Liver (tissue), 3 donors: ENCODE measurements around the gene FAM13A.

ENCODE experiments used
- ATF3 ChIP-seq: IDR thresholded peaks from 2 replicates; pipeline ENCODE4 v1.6.1; 2016; ENCODE audit warnings: antibody characterized with exemption
- CTCF ChIP-seq: fragments of 150-350 bp; IDR thresholded peaks from 2 replicates; pipeline ENCODE4 v1.5.1; 2017; ENCODE audit warnings: improper control_type of control experiment, low read depth, low read length; ENCODE audit not compliant: missing input control
- EGR1 ChIP-seq, 2 donors: IDR thresholded peaks; 2 replicates each; pipeline ENCODE4 v1.6.1; 2016 to 2018; ENCODE audit warnings: antibody characterized with exemption in 2 of 2, low read depth in 2 of 2
- FOXA2 ChIP-seq: IDR thresholded peaks from 2 replicates; pipeline ENCODE4 v1.6.1; 2016; ENCODE audit warnings: antibody characterized with exemption
- GABPA ChIP-seq, 2 donors: IDR thresholded peaks in 1 of 2; conservative IDR thresholded peaks in 1 of 2; 2 replicates each; pipeline ENCODE4 v1.6.1; 2016; ENCODE audit warnings: antibody characterized with exemption in 2 of 2, mild to moderate bottlenecking in 1 of 2, moderate library complexity in 1 of 2
- MAX ChIP-seq: IDR thresholded peaks from 2 replicates; pipeline ENCODE4 v1.6.1; 2016; ENCODE audit warnings: antibody characterized with exemption
- NR2F2 ChIP-seq: IDR thresholded peaks from 2 replicates; pipeline ENCODE4 v1.6.1; 2016; ENCODE audit warnings: antibody characterized with exemption
- RAD21 ChIP-seq, 2 donors: IDR thresholded peaks; 2 replicates each; pipeline ENCODE4 v1.6.1; 2016; ENCODE audit warnings: antibody characterized with exemption in 2 of 2, mild to moderate bottlenecking in 2 of 2
- REST ChIP-seq: IDR thresholded peaks from 2 replicates; pipeline ENCODE4 v1.6.1; 2016; ENCODE audit warnings: antibody characterized with exemption, mild to moderate bottlenecking
- RXRA ChIP-seq, 2 donors: IDR thresholded peaks; 2 replicates each; pipeline ENCODE4 v1.6.1; 2017 to 2018; ENCODE audit warnings: antibody characterized with exemption in 2 of 2, mild to moderate bottlenecking in 1 of 2
- SP1 ChIP-seq: IDR thresholded peaks from 2 replicates; pipeline ENCODE4 v1.6.1; 2018; ENCODE audit warnings: antibody characterized with exemption, mild to moderate bottlenecking
- YY1 ChIP-seq: IDR thresholded peaks from 2 replicates; pipeline ENCODE4 v1.6.1; 2016; ENCODE audit warnings: antibody characterized with exemption, mild to moderate bottlenecking
- donor health status: healthy.
- donor health status: healthy.

- TF ChIP-seq CTCF (peak; percentile 83), ATF3 (no peak), YY1 (peak; percentile 35), REST (no peak), RXRA (IDR thresholded peaks at IDR 0.05) (peak in 1 of 2 donors; percentile 21), EGR1 (IDR thresholded peaks at IDR 0.05; ENCODE audit: low read depth in 2 of 2) (no peak), SP1 (no peak), FOXA2 (no peak), MAX (no peak), NR2F2 (no peak), RAD21 (IDR thresholded peaks at IDR 0.05) (peak; percentile 97), GABPA (IDR thresholded peaks at IDR 0.05 in 1 of 2, conservative IDR thresholded peaks at IDR 0.05 in 1 of 2) (no peak)
Observed at GRCh38 chr4:88706574-88706973, 350.4 kb downstream of the FAM13A start.
